Activated CD4-positive, alpha-beta T cell treated with anti-CD3 and anti-CD28 coated beads, Interleukin-10, Interleukin-2, amounts not matched to agents 100 ng/mL and 50 ng/mL, durations not matched to agents 16 hours and 8 hours (primary cell): ENCODE data around the gene CHP1.
"Not testable (repeated sequence)": the region's sequence is repeated elsewhere in the genome, so short reads cannot be mapped to it uniquely, and the experiment has no call there.

Experiments used
- DNase-seq: peaks from one replicate; pipeline ENCODE4 v3.0.0-alpha.2; 2020

Gene CHP1

DNA sequence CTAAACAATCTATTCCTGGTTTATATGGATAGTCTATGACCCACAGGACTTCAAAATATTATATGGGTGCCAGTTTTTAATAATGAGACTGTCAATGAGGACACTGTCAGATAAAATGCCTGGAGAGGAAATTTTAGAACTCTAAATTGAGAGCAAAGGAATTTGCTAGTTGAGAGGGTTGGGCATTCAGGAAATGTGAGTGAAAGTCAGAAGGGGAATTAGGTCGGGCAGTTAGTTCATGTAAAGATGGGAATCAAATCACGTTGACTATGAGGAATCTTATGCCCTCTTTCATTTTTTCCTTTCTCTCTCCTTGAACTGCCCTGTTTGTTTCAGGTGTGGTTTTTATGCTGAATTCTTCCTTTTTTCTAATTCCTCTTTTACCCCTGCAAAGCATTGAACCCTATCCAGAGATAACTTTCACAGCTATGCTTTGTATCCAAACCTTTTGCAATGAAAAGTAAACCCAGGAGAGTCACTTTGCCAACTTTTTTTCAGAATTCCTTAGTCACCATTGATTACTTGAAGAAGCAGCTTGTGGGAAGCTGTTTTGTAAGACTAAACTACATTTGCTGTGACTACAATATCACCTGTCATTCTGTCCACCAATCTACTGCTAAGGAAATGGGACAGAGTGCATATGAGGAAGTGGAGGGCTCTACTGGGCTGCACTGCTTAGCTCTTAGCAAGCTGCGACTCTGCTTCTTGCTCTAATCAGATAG, 27.8 kb downstream of the CHP1 start:
- DNase-seq = no peak

DNA sequence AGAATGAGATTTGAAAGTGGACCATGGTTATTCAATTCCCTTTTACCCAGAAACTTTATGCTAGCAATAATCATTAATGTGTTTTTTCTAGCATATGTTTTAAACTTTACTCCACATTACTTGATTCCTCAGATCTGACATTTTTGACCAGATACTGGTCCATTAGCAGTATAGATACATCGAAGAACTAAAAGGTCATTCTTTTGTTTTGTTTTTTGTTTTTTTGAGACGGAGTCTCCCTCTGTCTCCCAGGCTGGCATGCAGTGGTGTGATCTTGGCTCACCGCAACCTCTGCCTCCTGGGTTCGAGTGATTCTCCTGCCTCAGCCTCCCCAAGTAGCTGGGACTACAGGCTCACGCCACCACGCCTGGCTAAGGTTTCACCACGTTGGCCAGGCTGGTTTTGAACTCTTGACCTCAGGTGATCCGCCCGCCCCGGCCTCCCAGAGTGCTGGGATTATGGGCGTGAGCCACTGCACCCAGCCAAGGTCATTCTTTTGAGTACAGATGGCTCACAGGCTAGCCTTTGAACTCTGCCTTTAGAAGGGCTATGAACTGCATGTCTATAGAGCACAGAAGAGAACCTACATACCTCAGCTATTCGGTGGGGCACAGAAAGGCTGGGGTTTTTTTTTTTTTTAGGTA, 28.6 kb downstream of the CHP1 start:
- DNase-seq = no peak

DNA sequence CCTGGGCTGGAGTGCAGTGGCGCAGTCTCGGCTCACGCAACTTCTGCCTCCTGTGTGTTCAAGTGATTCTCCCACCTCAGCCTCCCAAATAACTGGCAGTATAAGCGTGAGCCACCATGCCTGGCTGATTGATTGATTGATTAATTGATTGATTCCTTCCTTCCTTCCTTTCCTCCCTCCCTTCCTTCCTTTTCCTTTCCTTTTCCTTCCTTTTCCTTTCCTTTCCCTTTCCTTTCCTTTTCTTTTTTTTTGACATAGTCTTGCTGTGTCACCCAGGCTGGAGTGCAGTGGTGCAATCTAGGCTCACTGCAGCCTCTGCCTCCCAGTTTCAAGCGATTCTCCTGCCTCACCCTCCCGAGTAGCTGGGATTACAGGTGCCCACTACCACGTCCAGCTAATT, 29.9 kb downstream of the CHP1 start:
- not testable (repeated sequence) for DNase-seq

DNA sequence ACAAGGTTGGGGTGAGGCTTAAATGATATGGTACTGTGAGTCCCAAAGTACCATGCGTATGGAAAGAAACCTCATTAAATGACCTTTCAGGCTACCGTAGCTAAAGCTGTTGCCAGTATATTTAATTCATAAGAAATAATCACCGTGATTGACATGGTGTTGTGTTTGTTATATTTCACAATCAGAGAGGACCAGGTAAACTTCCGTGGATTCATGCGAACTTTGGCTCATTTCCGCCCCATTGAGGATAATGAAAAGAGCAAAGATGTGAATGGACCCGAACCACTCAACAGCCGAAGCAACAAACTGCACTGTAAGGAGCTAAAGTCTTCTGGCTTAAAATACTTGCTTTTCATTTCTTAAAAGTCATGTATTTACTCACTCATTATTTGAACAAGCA, 31.5 kb downstream of the CHP1 start:
- DNase-seq = no peak

DNA sequence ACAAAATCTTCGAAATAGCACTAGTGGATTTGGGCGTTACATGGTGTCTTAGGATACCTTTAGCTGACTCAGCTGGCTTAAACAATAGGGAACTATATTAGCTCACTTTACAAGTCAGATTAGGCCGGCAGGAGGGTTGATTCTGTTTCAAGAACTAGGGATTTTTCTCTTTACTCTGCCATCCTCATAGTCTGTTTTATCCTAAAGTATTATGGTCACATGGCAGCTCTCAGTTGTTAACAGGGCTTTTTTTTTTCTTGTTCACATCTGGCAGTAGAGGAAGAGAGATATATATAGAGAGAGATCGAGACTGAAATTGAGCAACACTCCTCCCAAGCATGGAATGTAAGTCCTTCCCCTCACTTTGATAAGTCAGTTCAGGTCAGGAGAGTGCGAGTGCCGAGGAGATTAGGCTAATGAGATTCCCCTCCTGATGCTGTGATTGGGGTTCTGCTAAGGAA, 32.9 kb downstream of the CHP1 start:
- no peak for DNase-seq

DNA sequence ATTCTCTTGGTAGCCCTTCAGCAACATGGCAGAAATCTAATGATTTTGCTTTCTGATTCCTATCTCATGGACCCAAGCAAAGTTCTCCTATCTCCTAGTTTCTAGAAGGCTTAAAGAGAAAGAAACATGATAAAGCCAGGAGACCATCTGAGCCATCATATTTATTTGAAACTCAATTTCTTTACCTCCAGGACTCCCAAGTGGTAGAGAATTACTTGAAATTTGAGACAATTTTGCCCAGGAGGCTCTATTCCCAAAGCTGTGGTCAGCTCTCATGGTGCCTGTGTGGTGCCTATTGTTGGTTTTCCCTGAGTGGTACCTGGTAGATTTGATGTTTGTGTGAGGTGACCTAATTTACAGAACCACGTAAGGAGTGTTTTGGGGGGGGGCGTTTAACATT, 38.8 kb downstream of the CHP1 start:
- no peak for DNase-seq

DNA sequence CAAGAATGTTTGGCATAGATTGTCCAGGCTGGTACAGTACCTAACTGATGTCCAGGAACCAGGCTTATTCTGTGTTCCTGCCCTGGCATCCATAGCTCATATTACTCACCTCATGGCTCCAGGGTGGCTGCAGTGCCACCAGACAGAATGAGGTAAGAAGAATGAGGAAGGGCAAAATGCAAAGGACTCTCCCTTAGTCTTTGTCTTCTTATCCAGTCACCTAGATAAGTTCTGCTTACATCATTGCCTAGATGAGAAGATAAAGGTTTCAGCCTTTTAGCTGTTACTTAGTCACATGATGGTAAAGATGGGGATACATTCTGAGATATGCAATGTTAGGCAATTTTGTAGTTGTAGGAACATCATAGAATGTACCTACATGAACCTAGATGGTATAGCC, 45.8 kb downstream of the CHP1 start:
- DNase-seq = peak; percentile 9

DNA sequence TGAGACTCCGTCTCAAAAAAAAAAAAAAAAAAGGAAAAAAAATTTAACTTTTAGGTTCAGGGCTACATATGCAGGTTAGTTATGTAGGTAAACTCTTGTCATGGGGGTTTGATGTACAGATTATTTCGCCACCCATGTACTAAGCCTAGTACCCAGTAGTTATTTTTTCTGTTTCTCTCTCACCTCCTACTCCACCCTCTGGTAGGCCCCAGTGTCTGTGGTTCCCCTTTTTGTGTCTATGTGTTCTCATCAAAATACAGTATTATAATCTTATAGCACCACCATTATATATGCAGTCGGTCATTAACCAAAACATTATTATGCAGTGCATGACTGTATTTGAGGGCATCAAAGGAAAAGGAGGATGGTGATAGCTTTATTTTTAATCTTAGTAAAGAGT, 47.3 kb downstream of the CHP1 start:
- no peak for DNase-seq

DNA sequence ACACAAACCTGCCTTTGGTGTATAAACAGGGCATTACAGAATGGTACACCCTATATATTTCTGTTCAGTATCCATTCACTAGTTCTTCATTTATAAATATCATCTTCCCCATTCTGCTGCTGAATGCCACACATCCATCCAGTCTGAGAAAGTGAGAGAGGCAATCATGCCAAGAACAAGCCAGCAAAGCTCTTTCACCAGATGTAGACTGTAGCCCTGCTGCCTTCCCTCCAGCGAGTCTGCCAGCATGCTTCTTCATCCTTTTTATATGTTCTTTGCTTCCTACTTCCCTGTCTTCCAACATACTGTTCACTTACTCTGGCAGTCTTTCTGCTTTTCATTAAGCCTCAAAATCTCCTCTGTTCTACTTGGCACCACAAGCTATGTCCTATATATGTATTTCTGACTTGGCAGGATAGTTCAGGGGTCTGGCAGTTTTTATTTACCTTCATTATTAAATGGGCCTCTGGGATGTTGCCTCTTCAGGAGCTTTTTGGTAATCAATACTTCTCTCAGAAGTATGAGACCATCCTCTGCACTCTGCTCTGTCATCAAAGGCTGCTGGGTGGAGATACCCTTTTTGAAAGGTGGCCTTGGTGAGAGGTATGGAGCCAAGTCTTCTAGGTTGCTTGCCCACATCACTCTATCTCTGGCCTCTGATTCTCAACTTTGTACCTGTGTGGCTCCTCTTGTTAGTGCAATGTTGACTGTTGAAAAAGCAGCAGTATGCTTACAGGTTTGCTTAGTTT, 48.6 kb downstream of the CHP1 start:
- DNase-seq = no peak

DNA sequence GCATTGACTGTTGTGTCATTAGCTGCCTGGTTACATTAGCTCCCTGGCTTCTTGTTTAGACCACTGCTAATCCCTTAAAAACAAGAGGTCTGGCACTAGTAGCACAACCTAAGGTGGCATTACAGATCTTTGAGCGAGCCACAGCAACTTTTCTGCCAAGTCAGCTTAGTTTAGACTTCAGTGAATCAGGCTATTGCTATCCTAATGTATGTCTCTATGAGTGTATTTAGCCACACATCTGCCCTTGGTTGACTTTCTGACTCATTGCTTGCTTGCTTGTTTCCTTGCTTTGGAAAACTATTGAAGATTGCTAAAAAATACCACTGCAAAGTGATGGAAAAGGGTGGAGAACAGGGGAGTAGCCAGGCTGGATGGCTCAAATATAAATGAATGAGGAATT, 50.2 kb downstream of the CHP1 start:
- DNase-seq = no peak

DNA sequence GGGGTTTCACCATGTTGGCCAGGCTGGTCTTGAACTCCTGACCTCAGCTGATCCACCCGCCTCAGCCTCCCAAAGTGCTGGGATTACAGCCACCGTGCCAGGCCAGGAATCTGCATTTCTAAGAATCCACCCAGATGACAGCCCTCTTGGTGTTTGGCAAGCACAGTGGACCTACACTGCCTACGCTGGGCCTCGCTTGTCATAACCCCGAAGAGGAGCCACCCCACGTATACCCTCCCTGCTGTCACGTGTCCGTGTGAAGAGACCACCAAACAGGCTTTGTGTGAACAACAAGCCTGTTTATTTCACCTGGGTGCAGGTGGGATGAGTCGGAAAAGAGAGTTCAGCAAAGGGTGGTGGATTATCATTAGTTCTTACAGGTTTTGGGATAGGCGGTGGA, 51.4 kb downstream of the CHP1 start:
- DNase-seq = not testable (repeated sequence)

DNA sequence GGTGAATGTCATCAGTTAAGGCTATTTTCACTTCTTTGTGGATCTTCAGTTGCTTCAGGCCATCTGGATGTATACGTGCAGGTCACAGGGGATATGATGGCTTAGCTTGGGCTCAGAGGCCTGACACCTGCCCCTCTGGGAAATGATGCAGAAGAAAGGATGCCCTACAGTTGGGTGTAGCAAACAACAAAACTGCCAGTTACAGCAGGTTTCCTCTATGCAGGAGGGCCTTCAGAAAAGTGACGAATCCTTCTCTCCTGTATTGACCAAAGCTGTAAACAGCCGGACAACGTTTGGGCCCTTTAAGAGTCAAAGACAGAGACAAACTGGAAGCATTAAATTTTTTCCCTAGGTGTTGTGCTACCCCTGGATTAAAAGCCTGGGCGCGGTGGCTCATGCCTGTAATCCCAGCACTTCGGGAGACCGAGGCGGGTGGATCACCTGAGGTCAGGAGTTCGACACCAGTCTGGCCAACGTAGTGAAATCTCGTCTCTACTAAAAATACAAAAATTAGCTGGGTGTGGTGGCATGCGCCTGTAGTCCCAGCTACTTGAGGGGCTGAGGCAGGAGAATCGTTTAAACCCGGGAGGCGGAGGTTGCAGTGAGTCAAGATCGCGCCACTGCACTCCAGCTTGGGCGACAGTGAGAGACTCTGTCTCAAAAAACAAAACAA, 52.0 kb downstream of the CHP1 start:
- peak; percentile 11 for DNase-seq

DNA sequence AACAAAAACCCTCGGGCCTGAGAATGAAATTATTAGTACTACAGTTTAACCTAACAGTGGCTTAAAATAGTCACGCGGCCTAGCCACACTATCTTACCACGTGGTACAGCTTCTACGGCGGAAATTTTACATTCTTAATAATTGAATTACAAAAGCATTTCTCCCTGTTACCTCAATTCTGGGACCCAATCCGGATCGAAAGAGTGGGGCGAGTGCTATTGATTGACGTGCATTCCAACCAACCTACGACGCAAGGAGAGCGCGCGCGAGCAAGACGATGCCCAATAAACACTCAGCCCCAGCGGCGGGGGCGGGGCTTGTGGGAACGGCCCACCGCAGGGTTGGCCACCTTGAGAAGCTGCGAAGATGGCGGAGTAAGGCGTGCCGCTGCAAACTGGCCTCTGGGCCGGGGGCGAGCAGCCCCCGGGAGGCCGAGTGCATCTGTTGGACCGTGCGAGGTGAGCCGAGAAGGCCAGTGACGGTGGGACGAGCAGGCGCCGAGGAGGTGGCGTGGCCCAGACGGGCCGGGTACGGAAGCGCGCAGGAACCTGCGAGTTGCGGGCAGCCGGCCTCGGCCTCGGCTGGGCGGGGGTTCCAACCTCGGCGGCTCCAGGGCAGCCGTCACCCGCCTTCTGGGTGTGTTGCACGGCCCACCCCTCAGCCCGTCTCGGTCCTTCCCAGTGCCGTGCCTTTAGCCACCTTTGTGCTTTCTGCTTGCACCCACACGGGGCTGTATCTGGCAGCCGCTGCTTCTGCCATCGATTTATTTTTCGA, 52.8 kb downstream of the CHP1 start:
- peak; percentile 99 for DNase-seq

DNA sequence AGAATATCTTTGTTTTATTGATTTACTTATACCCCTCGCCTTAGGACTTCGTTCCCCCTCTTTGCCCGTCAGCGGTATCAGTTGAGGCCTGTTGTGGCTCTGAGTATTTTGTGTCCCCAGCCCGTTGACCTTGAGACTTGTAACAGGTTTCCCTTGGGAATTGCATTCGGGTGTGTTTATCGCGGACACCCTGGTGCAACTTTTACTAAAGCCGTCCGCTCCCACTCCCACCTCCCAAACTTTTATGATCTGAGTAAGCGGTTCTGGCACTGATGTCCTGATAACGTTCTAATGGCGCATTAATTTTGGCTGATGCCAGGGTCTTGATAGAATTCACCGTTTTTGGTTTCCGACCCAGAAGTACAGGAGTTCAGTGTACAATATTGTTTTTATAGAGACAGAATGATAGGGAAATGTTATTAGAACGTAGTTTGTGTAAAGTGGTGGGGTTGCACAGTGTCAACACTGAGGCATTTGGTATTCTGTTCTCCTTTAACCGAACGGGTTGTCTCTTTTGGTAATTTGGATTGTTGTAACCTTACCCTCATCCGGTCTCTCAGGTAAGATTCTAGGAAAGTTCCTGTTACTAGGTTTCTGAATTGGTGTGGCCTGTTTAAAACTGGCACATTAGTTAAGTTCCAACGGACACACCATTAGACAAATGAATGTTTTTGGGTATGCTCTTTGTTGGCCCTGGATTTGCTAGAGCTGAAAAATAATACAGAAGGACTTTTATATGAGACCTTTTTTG, 53.5 kb downstream of the CHP1 start:
- peak; percentile 55 for DNase-seq

DNA sequence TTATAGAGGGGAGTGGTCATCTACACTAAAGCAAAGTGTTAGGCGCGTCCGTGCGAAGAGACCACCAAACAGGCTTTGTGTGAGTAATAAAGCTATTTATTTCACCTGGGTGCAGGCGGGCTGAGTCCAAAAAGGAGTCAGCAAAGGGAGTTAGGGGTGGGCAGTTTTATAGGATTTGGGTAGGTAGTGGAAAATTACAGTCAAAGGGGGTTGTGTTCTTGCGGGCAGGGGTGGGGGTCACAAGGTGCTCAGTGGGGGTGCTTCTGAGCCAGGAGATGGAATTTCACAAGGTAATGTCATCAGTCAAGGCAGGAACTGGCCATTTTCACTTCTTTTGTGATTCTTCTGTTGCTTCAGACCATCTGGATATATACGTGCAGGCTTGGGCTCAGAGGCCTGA, 54.2 kb downstream of the CHP1 start:
- DNase-seq = no peak

DNA sequence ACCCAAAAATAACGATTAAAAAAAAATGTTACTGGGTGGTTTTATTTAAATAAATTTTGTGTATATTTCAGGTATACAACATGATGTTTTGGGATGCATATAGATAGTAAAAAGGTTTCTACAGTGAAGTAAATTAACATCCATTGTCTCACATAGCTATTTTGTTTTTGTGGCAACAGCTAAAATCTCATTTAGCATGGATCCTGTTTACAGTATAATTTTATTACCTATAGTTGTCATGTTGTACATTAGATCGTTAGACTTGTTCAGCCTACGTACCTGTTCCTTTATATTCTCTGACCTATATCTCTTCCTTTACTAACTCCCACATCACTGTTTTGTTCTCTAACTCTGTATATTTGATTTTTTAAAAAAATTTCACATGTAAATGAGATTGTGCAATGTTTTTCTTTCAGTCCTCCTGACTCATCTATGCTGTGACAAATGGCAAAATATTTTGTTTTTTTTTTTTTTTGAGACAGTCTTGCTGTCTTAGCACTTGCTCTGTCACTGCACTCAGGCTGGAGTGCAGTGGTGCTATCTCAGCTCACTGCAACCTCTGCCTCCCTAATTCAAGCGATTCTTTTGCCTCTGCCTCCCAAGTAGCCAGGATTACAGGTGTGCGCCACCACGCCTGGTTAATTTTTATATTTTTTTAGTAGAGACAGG, 55.7 kb downstream of the CHP1 start:
- DNase-seq = no peak

DNA sequence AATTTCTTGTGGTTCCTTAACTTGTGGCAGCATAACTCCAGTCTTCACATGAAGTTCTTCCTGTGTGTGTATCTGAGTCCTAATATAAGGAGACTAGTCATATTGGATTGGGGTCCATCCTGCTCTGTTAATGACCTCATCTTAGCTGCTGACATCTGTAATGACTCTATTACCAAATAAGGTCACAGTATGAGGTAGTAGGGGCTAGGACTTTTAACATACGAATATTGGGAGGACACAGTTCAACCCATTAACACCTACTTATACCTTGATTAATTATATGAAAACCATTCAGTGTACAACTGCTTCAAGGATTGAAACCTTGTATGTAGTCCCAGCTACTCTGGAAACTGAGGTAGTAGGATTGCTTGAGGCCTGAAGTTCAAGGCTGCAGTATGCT, 57.4 kb downstream of the CHP1 start:
- DNase-seq = peak; percentile 18

DNA sequence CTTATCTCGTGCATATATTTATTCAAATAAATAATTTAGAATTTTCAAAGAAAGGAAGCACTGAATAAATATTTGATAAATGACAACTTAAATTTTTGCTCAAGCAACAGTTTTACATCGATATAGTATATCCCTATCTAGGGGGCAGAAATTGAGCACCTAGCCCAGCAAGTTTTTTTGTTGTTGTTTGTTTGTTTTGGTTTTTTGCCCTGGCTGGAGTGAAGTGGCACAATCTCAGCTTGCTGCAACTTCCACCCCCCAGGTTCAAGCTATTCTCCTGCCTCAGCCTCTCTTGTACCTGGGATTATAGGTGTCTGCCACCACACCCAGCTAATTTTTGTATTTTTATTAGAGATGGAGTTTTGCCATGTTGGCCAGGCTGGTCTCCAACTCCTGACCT, 58.9 kb downstream of the CHP1 start:
- DNase-seq = no peak

DNA sequence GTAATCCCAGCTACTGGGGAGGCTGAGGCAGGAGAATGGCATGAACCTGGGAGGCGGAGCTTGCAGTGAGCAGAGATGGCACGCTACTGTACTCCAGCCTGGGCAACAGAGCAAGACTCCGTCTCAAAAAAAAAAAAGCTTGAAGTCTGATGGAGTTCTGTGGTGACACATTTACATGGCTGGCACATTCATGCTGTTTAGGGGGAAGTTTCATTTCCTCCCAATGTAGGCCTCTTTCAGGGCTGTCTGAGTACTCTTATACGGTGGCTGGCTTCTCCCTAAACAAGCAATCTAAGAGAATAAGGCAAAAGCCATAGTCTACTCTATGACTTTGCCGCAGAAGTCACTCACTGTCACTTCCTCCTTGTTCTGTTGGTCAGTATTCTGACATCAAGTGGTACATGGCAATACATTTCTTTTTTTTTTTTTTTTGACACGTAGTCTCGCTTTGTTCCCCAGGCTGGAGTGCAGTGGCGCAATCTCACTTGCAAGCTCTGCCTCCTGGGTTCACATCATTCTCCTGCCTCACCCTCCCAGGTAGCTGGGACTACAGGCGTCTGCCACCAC, 60.1 kb downstream of the CHP1 start:
- DNase-seq = peak; percentile 10

DNA sequence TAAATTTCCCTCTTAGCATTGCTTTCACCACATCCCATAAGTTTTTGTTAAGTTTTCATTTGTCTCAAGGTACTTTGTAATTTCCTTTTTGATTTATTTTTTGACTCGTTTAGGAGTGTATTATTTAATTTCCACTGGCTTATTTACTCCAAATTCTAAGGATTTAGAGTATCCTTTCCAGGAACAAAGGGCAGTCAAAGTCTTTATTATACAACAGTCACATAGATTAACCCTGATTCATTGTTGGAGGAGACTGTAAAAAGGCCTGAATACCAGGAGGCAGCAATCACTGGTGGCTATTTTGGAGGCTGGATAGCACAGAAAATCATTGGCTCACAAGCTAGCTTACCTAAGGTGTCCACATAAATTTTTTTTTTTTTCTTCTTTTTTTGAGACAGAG, 61.5 kb downstream of the CHP1 start:
- no peak for DNase-seq

DNA sequence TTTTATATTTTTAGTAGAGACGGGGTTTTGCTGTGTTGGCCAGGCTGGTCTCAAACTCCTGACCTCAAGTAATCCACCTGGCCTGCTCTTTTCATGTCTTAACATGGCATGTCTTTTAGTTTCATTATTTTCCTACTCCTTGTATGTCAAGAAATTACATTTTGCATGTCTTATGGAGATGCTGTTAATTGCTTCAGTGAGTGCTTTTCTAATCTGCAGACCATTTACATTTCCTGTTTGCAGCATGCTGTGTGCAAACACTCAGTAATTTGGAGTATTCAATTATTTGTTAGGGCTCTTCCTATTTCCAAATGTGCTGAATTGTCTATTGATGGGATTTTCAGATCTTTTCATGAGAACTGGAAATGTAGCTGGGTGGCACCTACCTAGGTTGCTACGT, 70.1 kb downstream of the CHP1 start:
- DNase-seq = not testable (repeated sequence)
